GM23248 (cell line): Measurements from ENCODE around the gene ANKMY2.

Experiments
- EZH2 ChIP-seq: fragments of 200-600 bp; sonication (generic); IDR thresholded peaks from 2 replicates; pipeline ENCODE4 v1.6.1; 2018; ENCODE audit warnings: antibody characterized with exemption, mild to moderate bottlenecking; ENCODE audit not compliant: insufficient read depth, poor library complexity, severe bottlenecking
- EZH2phosphoT487 ChIP-seq: fragments of 200-600 bp; sonication (generic); IDR thresholded peaks from 2 replicates; pipeline ENCODE4 v1.6.1; 2018; ENCODE audit warnings: antibody characterized with exemption, moderate library complexity, mild to moderate bottlenecking, low read depth; ENCODE audit not compliant: insufficient read depth

GRCh38 chr7:16691241-16691640 lies 45.7 kb upstream of the ANKMY2 start:
- TF ChIP-seq EZH2 (no peak), EZH2phosphoT487 (no peak)
